ENCODE data around the gene PPP2R2C. TPM values are rescaled to one million over a fixed set of nuclear protein-coding genes. Genes with fewer than 3 reads are reported as not detected.

The PPP2R2C gene
- polyA plus RNA-seq, 1 donor from 2014 or later, result 34.4 TPM

DNA sequence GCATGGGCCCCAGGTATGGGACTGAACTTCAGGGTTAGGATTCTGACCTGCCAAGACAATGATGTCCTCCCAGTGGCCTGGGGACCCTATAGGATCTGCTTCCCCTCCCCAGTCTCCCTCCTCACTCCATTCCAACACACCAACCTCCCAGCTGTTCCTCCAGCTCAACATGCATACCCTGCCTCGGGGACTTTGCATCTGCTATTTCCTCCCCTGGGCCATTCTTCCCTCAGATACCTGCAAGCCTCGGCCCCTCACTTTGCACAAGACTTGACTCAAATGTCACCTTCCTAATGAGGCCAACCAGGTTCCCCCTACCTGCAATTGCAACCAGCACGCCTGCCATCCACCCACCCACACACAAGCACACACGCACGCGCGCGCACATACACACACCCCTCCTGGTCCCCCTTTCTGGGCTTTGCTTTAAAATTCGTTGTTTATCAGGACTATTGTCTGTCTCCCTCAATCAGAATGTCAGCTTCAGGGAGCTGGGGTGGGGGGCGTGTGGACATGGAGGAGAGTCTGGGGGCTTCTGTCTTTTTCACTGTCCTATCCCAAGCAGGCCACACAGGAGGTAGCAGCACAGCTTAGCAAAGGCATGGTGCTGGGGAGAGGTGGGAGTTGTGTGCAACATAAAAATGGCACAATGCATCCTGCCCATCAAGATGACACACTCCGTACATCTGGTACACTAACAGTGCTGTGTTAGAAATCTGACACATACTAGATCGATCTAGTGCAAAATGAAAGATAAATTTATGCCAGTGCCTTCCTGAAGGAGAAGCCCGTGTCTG lies 20.6 kb upstream of the PPP2R2C start:
- Histone ChIP-seq H3K27me3 (ENCODE audit: insufficient read depth, low read depth, low read length) (no peaks in the 10 kb centered on the region), H2AFZ (ENCODE audit: low read depth, low read length) (peak overlapping the region; percentile 49), H3K27ac (ENCODE audit: low read length) (peak overlapping the region; percentile 96), H3K79me2 (replicated peaks; ENCODE audit: insufficient read depth, low read length) (no peaks in the 10 kb centered on the region), H4K20me1 (ENCODE audit: insufficient read depth) (no peaks in the 10 kb centered on the region), H3K4me3 (ENCODE audit: low read length) (peak overlapping the region; percentile 52), H3K36me3 (ENCODE audit: insufficient read depth, low read length) (no peaks in the 10 kb centered on the region), H3K9me2 (ENCODE audit: insufficient read depth, low read length) (no peaks in the 10 kb centered on the region), H3K9ac (ENCODE audit: low read length) (peak overlapping the region; percentile 68), H3K9me3 (ENCODE audit: low read length) (no peaks in the 10 kb centered on the region), H3K4me2 (ENCODE audit: low read length) (peak overlapping the region; percentile 35), H3F3A (ENCODE audit: insufficient read depth, low read length, poor library complexity, severe bottlenecking) (no peaks in the 10 kb centered on the region)
- TF ChIP-seq POLR2AphosphoS5 (IDR thresholded peaks at IDR 0.05), result no peak
- TF ChIP-seq MXI1 (conservative IDR thresholded peaks at IDR 0.05; ENCODE audit: poor library complexity, severe bottlenecking), result no peak
- TF ChIP-seq, protein P1, sequence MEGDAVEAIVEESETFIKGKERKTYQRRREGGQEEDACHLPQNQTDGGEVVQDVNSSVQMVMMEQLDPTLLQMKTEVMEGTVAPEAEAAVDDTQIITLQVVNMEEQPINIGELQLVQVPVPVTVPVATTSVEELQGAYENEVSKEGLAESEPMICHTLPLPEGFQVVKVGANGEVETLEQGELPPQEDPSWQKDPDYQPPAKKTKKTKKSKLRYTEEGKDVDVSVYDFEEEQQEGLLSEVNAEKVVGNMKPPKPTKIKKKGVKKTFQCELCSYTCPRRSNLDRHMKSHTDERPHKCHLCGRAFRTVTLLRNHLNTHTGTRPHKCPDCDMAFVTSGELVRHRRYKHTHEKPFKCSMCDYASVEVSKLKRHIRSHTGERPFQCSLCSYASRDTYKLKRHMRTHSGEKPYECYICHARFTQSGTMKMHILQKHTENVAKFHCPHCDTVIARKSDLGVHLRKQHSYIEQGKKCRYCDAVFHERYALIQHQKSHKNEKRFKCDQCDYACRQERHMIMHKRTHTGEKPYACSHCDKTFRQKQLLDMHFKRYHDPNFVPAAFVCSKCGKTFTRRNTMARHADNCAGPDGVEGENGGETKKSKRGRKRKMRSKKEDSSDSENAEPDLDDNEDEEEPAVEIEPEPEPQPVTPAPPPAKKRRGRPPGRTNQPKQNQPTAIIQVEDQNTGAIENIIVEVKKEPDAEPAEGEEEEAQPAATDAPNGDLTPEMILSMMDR (IDR thresholded peaks at IDR 0.05; ENCODE audit: poor library complexity, severe bottlenecking), result no peak
- no peak for TF ChIP-seq RAD21 (conservative IDR thresholded peaks at IDR 0.05)
- TF ChIP-seq EZH2 (IDR thresholded peaks at IDR 0.05; ENCODE audit: borderline replicate concordance, insufficient read depth, low read length, poor library complexity, severe bottlenecking), result no peak
- no peak for TF ChIP-seq SMC3 (conservative IDR thresholded peaks at IDR 0.05; ENCODE audit: poor library complexity)
- no peak for TF ChIP-seq EP300 (conservative IDR thresholded peaks at IDR 0.05; ENCODE audit: poor library complexity, severe bottlenecking)

DNA sequence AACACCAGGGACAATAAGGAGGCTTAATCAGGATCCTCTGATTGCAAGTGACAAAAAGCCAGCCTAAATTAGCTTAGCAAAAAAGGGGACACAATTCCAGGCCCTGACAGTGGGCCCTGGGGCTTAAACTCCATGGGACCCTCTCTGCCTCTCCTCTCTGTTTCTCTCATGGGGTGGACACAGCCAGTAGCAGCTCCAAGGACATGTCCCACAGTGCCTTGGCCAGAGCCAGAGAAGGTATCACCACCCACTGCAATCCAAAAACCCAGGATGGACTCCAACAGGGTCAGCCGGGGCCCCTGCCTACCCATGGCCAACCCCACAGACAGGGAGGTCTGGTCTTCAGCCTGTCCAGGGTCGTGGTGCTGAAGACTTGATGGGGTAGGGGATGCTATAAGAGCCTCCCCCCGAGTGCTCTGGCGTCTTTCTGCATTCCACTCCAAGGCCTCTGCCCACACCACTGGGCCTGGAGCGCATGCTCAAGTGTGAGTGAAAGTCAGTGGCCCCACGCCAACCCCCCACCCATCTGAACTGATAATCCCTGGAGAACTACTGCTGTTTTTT lies 19.7 kb upstream of the PPP2R2C start:
- H4K20me1 ChIP-seq (ENCODE audit: insufficient read depth), result no peaks in the 10 kb centered on the region
- H3F3A ChIP-seq (ENCODE audit: insufficient read depth, low read length, poor library complexity, severe bottlenecking), result no peaks in the 10 kb centered on the region
- no peaks in the 10 kb centered on the region for H3K79me2 ChIP-seq (replicated peaks; ENCODE audit: insufficient read depth, low read length)
- H3K9ac ChIP-seq (ENCODE audit: low read length), result peak overlapping the region; percentile 68
- no peak overlapping the region for H2AFZ ChIP-seq (ENCODE audit: low read depth, low read length)
- no peaks in the 10 kb centered on the region for H3K9me3 ChIP-seq (ENCODE audit: low read length)
- H3K4me2 ChIP-seq (ENCODE audit: low read length), result no peak overlapping the region
- no peak for TF ChIP-seq RAD21 (conservative IDR thresholded peaks at IDR 0.05)
- TF ChIP-seq TAF1 (IDR thresholded peaks at IDR 0.05; ENCODE audit: low read depth), result no peak
- no peak for TF ChIP-seq MXI1 (conservative IDR thresholded peaks at IDR 0.05; ENCODE audit: poor library complexity, severe bottlenecking)
- TF ChIP-seq, protein P2, sequence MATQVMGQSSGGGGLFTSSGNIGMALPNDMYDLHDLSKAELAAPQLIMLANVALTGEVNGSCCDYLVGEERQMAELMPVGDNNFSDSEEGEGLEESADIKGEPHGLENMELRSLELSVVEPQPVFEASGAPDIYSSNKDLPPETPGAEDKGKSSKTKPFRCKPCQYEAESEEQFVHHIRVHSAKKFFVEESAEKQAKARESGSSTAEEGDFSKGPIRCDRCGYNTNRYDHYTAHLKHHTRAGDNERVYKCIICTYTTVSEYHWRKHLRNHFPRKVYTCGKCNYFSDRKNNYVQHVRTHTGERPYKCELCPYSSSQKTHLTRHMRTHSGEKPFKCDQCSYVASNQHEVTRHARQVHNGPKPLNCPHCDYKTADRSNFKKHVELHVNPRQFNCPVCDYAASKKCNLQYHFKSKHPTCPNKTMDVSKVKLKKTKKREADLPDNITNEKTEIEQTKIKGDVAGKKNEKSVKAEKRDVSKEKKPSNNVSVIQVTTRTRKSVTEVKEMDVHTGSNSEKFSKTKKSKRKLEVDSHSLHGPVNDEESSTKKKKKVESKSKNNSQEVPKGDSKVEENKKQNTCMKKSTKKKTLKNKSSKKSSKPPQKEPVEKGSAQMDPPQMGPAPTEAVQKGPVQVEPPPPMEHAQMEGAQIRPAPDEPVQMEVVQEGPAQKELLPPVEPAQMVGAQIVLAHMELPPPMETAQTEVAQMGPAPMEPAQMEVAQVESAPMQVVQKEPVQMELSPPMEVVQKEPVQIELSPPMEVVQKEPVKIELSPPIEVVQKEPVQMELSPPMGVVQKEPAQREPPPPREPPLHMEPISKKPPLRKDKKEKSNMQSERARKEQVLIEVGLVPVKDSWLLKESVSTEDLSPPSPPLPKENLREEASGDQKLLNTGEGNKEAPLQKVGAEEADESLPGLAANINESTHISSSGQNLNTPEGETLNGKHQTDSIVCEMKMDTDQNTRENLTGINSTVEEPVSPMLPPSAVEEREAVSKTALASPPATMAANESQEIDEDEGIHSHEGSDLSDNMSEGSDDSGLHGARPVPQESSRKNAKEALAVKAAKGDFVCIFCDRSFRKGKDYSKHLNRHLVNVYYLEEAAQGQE (IDR thresholded peaks at IDR 0.05; ENCODE audit: borderline replicate concordance), result no peak
- TF ChIP-seq, protein P1 (IDR thresholded peaks at IDR 0.05; ENCODE audit: poor library complexity, severe bottlenecking), result no peak
- no peak for TF ChIP-seq SMC3 (conservative IDR thresholded peaks at IDR 0.05; ENCODE audit: poor library complexity)
- TF ChIP-seq EP300 (conservative IDR thresholded peaks at IDR 0.05; ENCODE audit: poor library complexity, severe bottlenecking), result no peak
- no peak for TF ChIP-seq POLR2AphosphoS5 (IDR thresholded peaks at IDR 0.05)
- no peak for TF ChIP-seq EZH2 (IDR thresholded peaks at IDR 0.05; ENCODE audit: borderline replicate concordance, insufficient read depth, low read length, poor library complexity, severe bottlenecking)
- H3K4me3 ChIP-seq (ENCODE audit: low read length), result no peak overlapping the region
- H3K36me3 ChIP-seq (ENCODE audit: insufficient read depth, low read length), result no peaks in the 10 kb centered on the region
- H3K27me3 ChIP-seq (ENCODE audit: insufficient read depth, low read depth, low read length), result no peaks in the 10 kb centered on the region
- peak overlapping the region; percentile 96 for H3K27ac ChIP-seq (ENCODE audit: low read length)
- no peaks in the 10 kb centered on the region for H3K9me2 ChIP-seq (ENCODE audit: insufficient read depth, low read length)
